Measurements from ENCODE around the gene ANKS1A.

- TF ChIP-seq EZH2phosphoT487 (IDR thresholded peaks at IDR 0.05; ENCODE audit: insufficient read depth, low read depth): no peak
- no peak for TF ChIP-seq EZH2 (IDR thresholded peaks at IDR 0.05; ENCODE audit: insufficient read depth, poor library complexity, severe bottlenecking)
Observed at GRCh38 chr6:35019171-35019570, 130.1 kb downstream of the ANKS1A start.
